NCI-H526 (cell line): ENCODE data around the gene RASL12.
"Not testable (repeated sequence)": the region's sequence is repeated elsewhere in the genome, so short reads cannot be mapped to it uniquely, and the experiment has no call there.

ENCODE experiments used
- DNase-seq, 2 experiments: peaks; one replicate each; lab custom pipeline; 2025; lab: John Stamatoyannopoulos, UW

The RASL12 gene

DNA sequence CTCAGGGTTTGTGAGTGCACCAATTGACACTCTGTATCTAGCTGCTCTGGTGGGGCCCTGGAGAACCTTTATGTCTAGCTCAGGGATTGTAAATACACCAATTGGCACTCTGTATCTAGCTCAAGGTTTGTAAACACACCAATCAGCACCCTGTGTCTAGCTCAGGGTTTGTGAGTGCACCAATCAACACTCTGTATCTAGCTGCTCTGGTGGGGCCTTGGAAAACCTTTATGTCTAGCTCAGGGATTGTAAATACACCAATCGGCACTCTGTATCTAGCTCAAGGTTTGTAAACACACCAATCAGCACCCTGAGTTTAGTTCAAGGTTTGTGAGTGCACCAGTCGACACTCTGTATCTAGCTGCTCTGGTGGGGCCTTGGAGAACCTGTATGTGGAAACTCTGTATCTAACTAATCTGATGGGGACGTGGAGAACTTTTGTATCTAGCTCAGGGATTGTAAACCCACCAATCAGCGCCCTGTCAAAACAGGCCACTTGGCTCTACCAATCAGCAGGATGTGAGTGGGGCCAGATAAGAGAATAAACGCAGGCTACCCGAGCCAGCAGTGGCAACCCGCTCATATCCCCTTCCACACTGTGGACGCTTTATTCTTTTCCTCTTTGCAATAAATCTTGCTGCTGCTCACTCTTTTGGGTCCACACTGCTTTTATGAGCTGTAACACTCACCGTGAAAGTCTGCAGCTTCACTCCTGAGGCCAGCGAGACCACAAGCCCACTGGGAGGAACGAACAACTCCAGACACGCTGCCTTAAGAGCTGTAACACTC, 8.0 kb upstream of the RASL12 start:
- not testable (repeated sequence) for DNase-seq

- not testable (repeated sequence) for DNase-seq
Observed at GRCh38 chr15:65074946-65075345, 7.2 kb upstream of the RASL12 start.

GRCh38 chr15:65072617-65073016, 4.8 kb upstream of the RASL12 start:
- no peak for DNase-seq

GRCh38 chr15:65072027-65072426, 4.2 kb upstream of the RASL12 start:
- DNase-seq, result no peak

DNA sequence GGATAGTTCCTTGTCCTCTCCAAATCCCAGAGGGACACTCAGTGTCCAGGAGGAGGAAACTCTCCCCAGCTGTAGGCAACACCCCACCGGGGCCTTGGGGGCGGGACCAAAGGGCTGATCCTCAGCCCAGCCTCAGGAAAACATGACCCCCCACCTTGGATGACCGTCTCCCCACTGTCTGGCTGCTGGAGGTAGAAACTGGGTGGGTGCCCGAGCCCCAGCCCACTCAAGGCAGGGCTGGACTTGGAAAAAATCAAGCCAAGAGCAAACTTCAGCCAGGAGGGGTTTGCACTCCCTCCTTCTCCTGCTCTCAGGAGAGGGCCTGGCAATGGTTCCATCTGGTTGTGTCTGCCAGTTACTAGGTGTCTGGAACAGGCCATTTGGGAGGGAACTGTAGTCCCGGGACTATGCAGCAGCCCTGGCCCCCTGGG, 3.6 kb upstream of the RASL12 start:
- DNase-seq, result no peak

DNA sequence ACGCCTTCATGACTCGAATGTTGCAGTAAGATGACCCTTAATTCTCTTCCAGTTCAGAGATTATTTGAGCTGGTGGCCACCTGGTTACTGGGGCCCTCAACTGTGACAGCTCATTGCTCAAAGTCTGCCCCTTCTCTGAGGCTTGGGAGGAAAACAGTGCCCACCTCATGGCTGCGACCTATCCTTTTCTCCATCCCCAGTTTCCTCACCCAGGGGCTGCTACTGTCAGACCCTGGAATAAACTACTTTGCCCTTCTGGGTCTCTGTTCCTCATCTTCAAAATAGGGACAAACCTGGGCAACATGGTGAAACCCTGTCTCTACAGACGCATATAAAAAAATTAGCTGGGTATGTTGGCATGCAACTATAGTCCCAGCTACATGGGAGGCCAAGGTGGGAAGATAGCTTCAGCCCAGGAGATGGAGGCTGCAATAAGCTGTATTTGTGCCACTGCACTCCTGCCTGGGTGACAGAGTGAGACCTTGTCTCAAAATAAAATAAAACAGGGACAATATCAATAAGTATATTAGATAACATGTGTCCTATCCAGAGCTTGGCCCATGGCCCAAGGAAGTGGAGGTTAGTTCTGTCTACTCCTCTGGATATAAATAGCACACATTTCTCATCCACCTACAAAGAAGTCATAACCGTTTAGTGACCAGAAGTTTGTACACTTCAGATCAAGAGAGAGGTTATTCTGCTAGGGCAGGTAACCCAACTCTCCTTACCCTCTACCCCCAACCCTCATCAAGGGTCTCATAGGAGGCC, 2.2 kb upstream of the RASL12 start:
- no peak for DNase-seq

DNA sequence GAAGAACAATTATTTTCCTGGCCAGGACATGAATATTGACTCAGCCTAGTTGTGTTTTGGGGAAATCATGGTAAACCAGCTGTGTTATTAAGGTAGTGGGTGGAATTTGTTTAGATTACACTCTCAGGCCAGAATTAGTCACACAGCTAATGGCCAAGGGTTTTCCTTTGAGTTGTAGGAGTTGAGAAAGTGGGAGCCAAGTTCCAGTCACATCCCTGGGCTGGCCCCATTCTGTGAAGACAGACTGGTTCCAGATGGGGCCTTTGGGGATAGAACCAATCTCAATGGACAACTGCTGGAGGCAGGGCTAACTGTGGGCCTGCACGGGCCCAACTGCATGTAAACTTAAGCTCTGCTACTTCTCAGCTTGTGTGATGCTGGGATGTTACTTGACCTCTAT, 1.4 kb upstream of the RASL12 start:
- no peak for DNase-seq

- no peak for DNase-seq
Observed at GRCh38 chr15:65068403-65068788, 605 bp upstream of the RASL12 start.

DNA sequence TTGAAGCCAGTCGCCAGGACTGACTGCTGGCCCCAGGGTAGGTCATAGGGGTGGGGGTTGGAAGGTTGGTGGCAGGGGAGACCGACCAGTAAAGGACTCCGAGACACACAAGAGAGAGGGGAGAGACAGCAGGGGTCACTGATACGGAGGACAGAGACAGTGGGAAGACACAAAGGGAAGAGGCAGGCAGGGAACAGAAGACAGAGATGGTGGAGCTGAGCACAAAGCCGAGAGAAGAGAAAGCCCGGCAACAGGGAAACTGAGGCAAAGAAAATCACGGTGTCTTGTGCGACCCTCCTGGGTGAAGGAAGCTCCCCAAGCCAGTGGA, 510 bp downstream of the RASL12 start:
- DNase-seq, result no peak

GRCh38 chr15:65066635-65067316, 1.0 kb downstream of the RASL12 start:
- DNase-seq, result no peak

- DNase-seq, result no peak
Observed at GRCh38 chr15:65066001-65066634, 1.7 kb downstream of the RASL12 start.

DNA sequence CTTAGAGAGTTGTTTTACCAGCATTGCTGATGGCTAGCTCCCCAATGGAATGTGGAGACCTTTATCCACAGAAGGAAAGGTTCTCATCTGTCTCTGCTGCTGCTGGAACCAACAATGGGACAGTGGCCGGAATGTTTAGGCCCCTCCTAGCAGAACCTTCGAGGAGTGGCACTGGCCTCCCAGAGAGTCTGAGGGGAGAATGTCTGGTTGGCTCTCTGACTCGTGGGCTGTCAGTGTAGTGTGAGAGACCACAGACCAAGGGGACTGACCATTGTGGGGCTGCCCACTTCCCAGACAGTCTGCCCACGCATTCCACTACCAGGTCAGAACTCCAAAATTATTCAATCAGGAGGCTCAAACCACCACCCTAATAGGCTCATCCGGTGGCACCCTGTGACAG, 5.1 kb downstream of the RASL12 start:
- DNase-seq, result no peak

DNA sequence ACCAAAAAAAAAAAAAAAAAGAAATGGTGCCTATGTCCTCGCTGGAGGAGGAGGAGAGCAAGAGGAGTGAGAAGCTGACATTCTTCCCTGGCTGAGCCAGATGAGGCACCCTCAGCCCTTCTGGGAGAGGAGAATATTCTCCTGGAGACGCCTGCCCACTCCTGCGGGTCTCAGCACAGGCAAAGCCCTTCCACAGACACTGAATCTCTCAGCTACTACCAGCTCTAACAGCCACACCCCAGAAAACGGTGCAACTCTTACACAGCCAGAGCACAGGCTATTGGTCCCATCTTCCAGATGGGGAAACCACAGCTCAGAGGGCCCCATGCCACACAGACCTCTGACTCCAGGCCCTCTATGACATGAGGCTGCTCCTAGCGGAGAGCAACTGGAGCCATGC, 5.7 kb downstream of the RASL12 start:
- DNase-seq, result no peak

GRCh38 chr15:65060641-65061397, 7.0 kb downstream of the RASL12 start:
- no peak for DNase-seq

GRCh38 chr15:65059931-65060596, 7.7 kb downstream of the RASL12 start:
- DNase-seq, result no peak

DNA sequence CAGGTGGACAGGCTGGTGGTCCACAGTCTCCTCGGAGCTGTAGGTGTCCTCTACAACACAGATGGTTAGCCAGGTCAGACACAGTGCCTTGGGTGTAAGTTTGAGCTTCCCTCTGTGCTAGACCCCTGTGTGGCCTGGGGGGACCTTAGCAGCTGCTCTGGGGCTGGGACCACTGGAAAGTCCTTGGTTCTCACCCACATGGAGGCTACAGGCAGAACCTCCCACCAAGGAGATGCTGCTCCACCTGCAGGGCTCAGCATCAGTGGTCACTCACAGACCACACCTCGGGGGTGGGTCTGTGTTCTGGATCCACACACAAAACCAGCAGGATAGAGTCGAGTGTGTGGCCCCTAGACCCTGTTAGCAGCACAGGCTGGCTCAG, 8.4 kb downstream of the RASL12 start:
- DNase-seq, result no peak

- DNase-seq, result no peak
Observed at GRCh38 chr15:65058394-65059368, 9.1 kb downstream of the RASL12 start.

GRCh38 chr15:65057549-65057940, 10.2 kb downstream of the RASL12 start:
- no peak for DNase-seq

DNA sequence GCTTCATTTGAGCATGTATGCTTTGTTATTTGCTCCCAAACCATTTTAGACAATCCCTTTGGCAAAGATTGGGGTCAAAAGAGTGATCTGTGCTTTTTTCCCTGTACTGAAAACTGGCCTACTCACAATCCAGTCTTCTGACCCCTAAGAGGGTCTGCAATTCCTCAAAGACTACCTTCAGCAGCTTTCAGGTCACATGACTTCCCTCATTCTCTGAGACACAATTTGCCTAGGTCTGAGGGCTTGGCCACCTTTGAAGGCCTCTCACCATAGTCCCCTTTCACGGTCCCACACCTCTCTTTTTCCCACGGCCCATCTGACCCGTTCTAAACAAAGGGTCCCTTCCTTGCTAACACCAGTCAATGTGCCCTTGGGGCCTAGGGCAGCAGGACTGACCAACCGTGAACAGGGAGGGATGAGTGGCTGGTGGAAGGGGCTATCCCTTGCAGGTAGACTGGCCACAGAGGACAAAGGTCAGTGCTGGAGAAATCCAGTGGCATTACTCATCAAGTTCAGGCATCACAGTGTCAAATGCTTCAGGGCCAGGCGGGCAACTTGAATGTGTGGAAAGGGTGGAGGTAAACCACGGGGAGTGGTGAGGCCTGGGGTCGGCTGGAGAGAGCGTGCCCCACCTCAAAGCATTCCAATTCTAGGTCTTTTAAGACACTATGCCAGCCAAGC, 10.8 kb downstream of the RASL12 start:
- DNase-seq, result no peak
